ENCODE data around the gene DGKI. TPM values are rescaled to one million over a fixed set of nuclear protein-coding genes. Genes with fewer than 3 reads are reported as not detected.

Gene DGKI
- total and polyA plus RNA-seq, 2 of the 13 experiments (the other 11 are each of a cell fraction or from before 2014, with no cell fraction given) = 0.09 to 0.17 TPM

DNA sequence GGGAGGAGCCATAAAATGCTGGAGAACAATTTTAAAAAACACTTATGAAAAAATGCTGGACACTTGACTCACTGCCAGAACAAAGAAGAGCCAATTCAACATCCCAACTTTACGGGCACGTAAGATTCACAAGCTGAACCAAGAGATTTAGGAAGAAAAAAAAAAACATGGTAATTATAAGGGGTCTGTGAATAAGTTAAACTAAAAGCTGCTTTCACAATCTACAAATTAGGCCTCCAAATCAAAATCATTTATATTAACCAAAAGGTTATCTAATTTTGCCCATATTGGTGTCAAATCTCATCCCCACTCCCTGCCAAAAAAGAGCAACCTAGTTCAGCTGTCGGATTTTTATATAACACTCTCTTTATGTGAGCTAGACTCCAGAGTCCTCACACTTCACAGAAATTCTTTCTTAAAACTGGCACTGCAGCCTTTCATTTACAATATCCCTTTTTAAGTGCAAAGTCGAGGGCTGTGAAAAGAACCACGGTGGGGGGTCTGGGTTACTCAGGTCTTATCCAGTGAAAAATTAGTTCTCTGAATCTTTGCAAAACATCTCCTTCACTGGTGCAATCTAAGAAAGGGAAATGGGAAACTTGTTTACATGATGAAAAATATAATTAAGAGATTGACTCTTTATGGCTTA lies 30.4 kb upstream of the DGKI start (continued):
- TF ChIP-seq, protein P1, sequence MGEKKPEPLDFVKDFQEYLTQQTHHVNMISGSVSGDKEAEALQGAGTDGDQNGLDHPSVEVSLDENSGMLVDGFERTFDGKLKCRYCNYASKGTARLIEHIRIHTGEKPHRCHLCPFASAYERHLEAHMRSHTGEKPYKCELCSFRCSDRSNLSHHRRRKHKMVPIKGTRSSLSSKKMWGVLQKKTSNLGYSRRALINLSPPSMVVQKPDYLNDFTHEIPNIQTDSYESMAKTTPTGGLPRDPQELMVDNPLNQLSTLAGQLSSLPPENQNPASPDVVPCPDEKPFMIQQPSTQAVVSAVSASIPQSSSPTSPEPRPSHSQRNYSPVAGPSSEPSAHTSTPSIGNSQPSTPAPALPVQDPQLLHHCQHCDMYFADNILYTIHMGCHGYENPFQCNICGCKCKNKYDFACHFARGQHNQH (CRISPR knock-in tag; IDR thresholded peaks at IDR 0.05) = no peak

- TF ChIP-seq ZNF570 (CRISPR knock-in tag; IDR thresholded peaks at IDR 0.05; ENCODE audit: borderline replicate concordance) (no peak), LCORL (IDR thresholded peaks at IDR 0.05) (no peak), LCORL (CRISPR knock-in tag; IDR thresholded peaks at IDR 0.05) (no peak)
- in situ Hi-C loops (cut with HindIII; ENCODE audit: extremely low pct_ligation_motif_present, low pct_unique_long_range_greater_than_20kb) (no loop called here), intact Hi-C loops (cut with micrococcal nuclease; ENCODE audit: unreplicated experiment) (no loop called here)
- FAIRE-seq (no peak), ATAC-seq (no peak), DNase-seq (ENCODE audit: low spot score) (no peak)
- ChIA-PET CTCF (ENCODE audit: low intra/inter-chr PET ratio, low total read pairs) (no interaction called here), POLR2A (no interaction called here)
- Histone ChIP-seq H3K27me3 (ENCODE audit: control insufficient read depth in 1 of 2, insufficient read depth in 2 of 2, low read length in 2 of 2) (no peaks in the 10 kb centered on the region), H3K79me2 (ENCODE audit: insufficient read depth, low read length) (no peaks in the 10 kb centered on the region), H2AFZ (ENCODE audit: low read length) (no peak overlapping the region), H3K36me3 (replicated peaks in 1 of 2; ENCODE audit: control insufficient read depth in 1 of 2, insufficient read depth in 2 of 2, low read length in 2 of 2) (peaks cover 20 to 51% of the 10 kb centered on the region in 2 experiments; a peak in 4 of 5 replicates), H3K27ac (ENCODE audit: extremely low read length, insufficient read depth, low read length) (no peak overlapping the region), H3K4me1 (ENCODE audit: insufficient read depth, low read length) (no peaks in the 10 kb centered on the region), H3K4me2 (ENCODE audit: low read depth, low read length) (no peak overlapping the region), H3K9me3 (ENCODE audit: low read length) (no peaks in the 10 kb centered on the region), H4K20me1 (ENCODE audit: insufficient read depth, low read length) (no peaks in the 10 kb centered on the region), H3K4me3 (replicated peaks in 1 of 3; ENCODE audit: insufficient read depth in 1 of 3, low read depth in 2 of 3, low read length in 3 of 3) (no peak overlapping the region), H3K9ac (ENCODE audit: insufficient read depth, low read depth, low read length) (no peak overlapping the region)
- 97% methylated on average over 4 of the region's 4 CpGs for WGBS (ENCODE audit: low lambda C conversion rate)
- no TSS peak for BruUV-seq (replicated peaks)
These were observed 29.0 kb upstream of the DGKI start for GRCh38 chr7:137875746-137876145.
